WTC11 (cell line): ENCODE data around the gene PPP1R12B.

Experiments
- CTCF ChIP-seq: fragments of 200-600 bp; IDR thresholded peaks from 2 replicates; pipeline ENCODE4 v1.8.0; 2022; ENCODE audit warnings: antibody characterized with exemption
- IRF2 ChIP-seq: sonication (generic); formaldehyde crosslinking; IDR thresholded peaks from 2 replicates; pipeline ENCODE4 v1.8.0; 2022; ENCODE audit warnings: low read depth, missing genetic modification reagents, borderline replicate concordance
- ZNF263 ChIP-seq: sonication (generic); formaldehyde crosslinking; IDR thresholded peaks from 2 replicates; pipeline ENCODE4 v1.8.1; 2022; ENCODE audit warnings: low read depth, mild to moderate bottlenecking, moderate library complexity, missing genetic modification reagents
- ZSCAN18 ChIP-seq: fragments of 250-450 bp; sonication (Bioruptor Pico); IDR thresholded peaks from 2 replicates; pipeline ENCODE4 v2.1.2; 2022; ENCODE audit warnings: mild to moderate bottlenecking, moderate library complexity

DNA sequence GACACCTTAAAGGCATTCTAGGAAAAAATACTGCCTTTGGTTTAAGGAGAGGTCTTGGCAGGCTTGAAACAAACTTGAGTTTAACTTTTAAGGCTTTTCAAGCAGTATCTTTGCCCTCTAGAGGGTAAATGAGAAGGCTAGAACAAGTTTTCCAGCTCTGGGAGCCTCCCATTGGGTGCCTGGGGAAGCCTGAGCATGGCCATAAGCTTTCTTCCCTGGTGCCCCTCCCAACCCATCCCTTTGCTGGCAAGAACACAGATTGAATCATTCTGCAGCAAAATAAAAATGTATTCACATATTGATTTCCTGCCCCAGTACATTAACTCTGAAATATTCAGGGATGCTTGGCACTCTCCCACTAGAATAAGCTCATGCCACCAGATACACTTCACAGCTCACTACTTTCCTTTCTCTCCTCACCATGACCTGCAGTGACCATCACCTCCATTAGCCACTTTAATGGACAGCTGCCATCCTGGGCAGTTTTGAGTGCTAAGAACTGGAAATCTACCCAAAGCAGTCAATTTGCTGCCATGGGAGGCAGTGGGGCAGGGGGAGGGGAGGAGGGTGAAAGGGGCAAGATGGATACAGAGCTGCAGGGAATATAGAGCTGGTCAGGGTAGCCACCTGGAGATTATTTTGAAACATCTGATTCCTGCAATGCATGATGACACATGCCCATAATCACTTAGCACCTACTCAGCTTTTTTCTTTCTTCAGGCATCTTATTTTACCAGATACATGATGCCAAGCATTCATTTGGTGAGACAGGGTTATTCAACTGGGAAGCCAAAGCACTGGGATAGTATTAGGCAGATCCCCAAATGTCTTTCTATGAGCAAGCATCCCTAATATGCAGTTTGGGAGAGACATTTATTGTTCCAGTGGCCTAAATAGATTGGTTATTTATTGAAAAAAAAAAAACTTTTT, 221.2 kb downstream of the PPP1R12B start:
- TF ChIP-seq CTCF (no peak), ZSCAN18 (CRISPR knock-in tag) (no peak), ZNF263 (no peak), IRF2 (no peak)
